Lung (tissue), 12 donors: ENCODE results near the gene HIPK2. TPM values are rescaled to one million over a fixed set of nuclear protein-coding genes. Genes with fewer than 3 reads are reported as not detected.

Experiments used
- ATAC-seq: fragments of 200-7000 bp; cut with Tn5 transposase; one replicate; pipeline ENCODE4 v1.9.1; 2020; ENCODE audit warnings: moderate number of reproducible peaks; ENCODE audit not compliant: insufficient read depth, low FRiP score
- DNase-seq, 3 donors: peaks; one replicate each; pipeline ENCODE4 v3.0.0-alpha.2; 2013 to 2017
- H3K27ac ChIP-seq, 2 donors: one replicate each; pipeline ENCODE4 v1.5.1; 2013; ENCODE audit warnings: mild to moderate bottlenecking in 2 of 2, moderate library complexity in 2 of 2, control low read depth in 1 of 2, inconsistent platforms in 1 of 2, low read depth in 1 of 2, low read length in 1 of 2
- H3K27me3 ChIP-seq, 3 donors: one replicate each; pipeline ENCODE4 v1.5.1; 2013; ENCODE audit warnings: low read length in 2 of 3; ENCODE audit not compliant: control insufficient read depth in 3 of 3, insufficient read depth in 3 of 3
- H3K36me3 ChIP-seq, 4 donors: one replicate each; pipeline ENCODE4 v1.5.1; 2013; ENCODE audit warnings: low read length in 4 of 4, mild to moderate bottlenecking in 1 of 4, moderate library complexity in 1 of 4; ENCODE audit not compliant: control insufficient read depth in 4 of 4, insufficient read depth in 4 of 4
- H3K4me1 ChIP-seq, 5 donors: one replicate each; pipeline ENCODE4 v1.5.1; 2013; ENCODE audit warnings: low read length in 5 of 5, mild to moderate bottlenecking in 2 of 5, moderate library complexity in 1 of 5; ENCODE audit not compliant: control insufficient read depth in 5 of 5, insufficient read depth in 5 of 5
- H3K4me3 ChIP-seq: one replicate; pipeline ENCODE4 v1.5.1; 2013; ENCODE audit warnings: mild to moderate bottlenecking, control low read depth, moderate library complexity
- H3K9ac ChIP-seq, 2 donors: one replicate each; pipeline ENCODE4 v1.5.1; 2013; ENCODE audit warnings: low read length in 2 of 2, control low read depth in 1 of 2; ENCODE audit not compliant: insufficient read depth in 1 of 2
- H3K9me3 ChIP-seq, 4 donors: one replicate each; pipeline ENCODE4 v1.5.1; 2013; ENCODE audit warnings: low read length in 3 of 4, mild to moderate bottlenecking in 1 of 4, moderate library complexity in 1 of 4; ENCODE audit not compliant: control insufficient read depth in 4 of 4, insufficient read depth in 3 of 4
- CTCF ChIP-seq: IDR thresholded peaks from 2 replicates; pipeline ENCODE4 v1.5.1; 2012; ENCODE audit warnings: mild to moderate bottlenecking; ENCODE audit errors: control extremely low read depth, extremely low read depth
- WGBS, 2 donors: extraction: QIAGEN DNeasy Blood & Tissue Kit; methylation state at CpG; one replicate each; pipeline ENCODE4 v1.1.7; 2013; 5-methylcytosine and 5-hydroxymethylcytosine counted together
- polyA plus RNA-seq, 2 donors: library from polyadenylated mRNA; stranded (reverse); fragments of 200-250 nt; gene quantifications; one replicate each; pipeline ENCODE4 v1.2.1, GENCODE V29; 2013
- total RNA-seq, 2 donors: library from RNA; depleted of rRNA in 1 of 2; stranded (reverse); fragments of >200 nt in 1 of 2; gene quantifications; one replicate each; pipeline ENCODE4 v1.2.1, GENCODE V29; 2014 to 2021
- donor health status: control.
- donor health status: control.
- donor health status: Bipolar disorder and iron deficiency.
- donor health status: healthy.
- donor health status: DM: yes; HTN: yes; CAD: no.

Gene HIPK2
- total and polyA plus RNA-seq, 4 donors: 8.7 to 65.1 (median 18.3) TPM

- Histone ChIP-seq H3K9me3 (no peaks in the 10 kb centered on the region), H3K27me3 (no peaks in the 10 kb centered on the region), H3K27ac (peak overlapping the region; percentile 42 to 58), H3K36me3 (no peaks in the 10 kb centered on the region), H3K4me1 (peaks cover 4 to 62% (median 14%) of the 10 kb centered on the region in 5 donors), H3K9ac (no peak overlapping the region), H3K4me3 (no peak overlapping the region)
- TF ChIP-seq CTCF: no peak
- 68 to 75% methylated on average over 10 of the region's 10 CpGs for WGBS, 2 donors
- DNase-seq (no peak), ATAC-seq (no peak)
These were observed 117.3 kb downstream of the HIPK2 start for GRCh38 chr7:139660317-139661042.

GRCh38 chr7:139659922-139660316 lies 117.9 kb downstream of the HIPK2 start:
- no peaks in the 10 kb centered on the region for H3K9me3 ChIP-seq
- no peak overlapping the region for H3K4me3 ChIP-seq
- DNase-seq: no peak
- H3K27ac ChIP-seq: peak overlapping the region in 1 of 2 donors; percentile 58
- peaks cover 4 to 62% (median 19%) of the 10 kb centered on the region in 5 donors for H3K4me1 ChIP-seq
- H3K27me3 ChIP-seq: no peaks in the 10 kb centered on the region
- 70 to 91% methylated on average over 2 of the region's 2 CpGs for WGBS, 2 donors
- no peak for ATAC-seq
- H3K9ac ChIP-seq: no peak overlapping the region
- TF ChIP-seq CTCF: no peak
- H3K36me3 ChIP-seq: no peaks in the 10 kb centered on the region

- H3K27ac ChIP-seq: peak overlapping the region in 1 of 2 donors; percentile 41
- H3K9me3 ChIP-seq: no peaks in the 10 kb centered on the region
- TF ChIP-seq CTCF: no peak
- DNase-seq (no peak), ATAC-seq (no peak)
- H3K27me3 ChIP-seq: no peaks in the 10 kb centered on the region
- peaks cover 4 to 60% (median 20%) of the 10 kb centered on the region in 5 donors for H3K4me1 ChIP-seq
- no peaks in the 10 kb centered on the region for H3K36me3 ChIP-seq
- no peak overlapping the region for H3K9ac ChIP-seq
- H3K4me3 ChIP-seq: no peak overlapping the region
- WGBS, 2 donors: 76 to 83% methylated on average over 14 of the region's 14 CpGs
These were observed 118.7 kb downstream of the HIPK2 start for GRCh38 chr7:139658908-139659675.
